B cell (primary cell): Measurements from ENCODE around the gene ESYT2. TPM values are rescaled to one million over a fixed set of nuclear protein-coding genes. Genes with fewer than 3 reads are reported as not detected.

ENCODE experiments used
- ATAC-seq: fragments of 200-7000 bp; cut with Tn5 transposase; one replicate; pipeline ENCODE4 v1.10.0; 2021; ENCODE audit warnings: low read depth, mild to moderate bottlenecking, moderate number of reproducible peaks, moderate library complexity
- CTCF ChIA-PET: fragments of 350-600 bp; sonication (Branson Sonifier 250); formaldehyde crosslinking; loops from one replicate; lab custom pipeline; 2021; ENCODE audit warnings: antibody characterized with exemption, inconsistent platforms; lab: Charles Lee
- POLR2A ChIA-PET: fragments of 350-600 bp; sonication (Branson Sonifier 250); formaldehyde crosslinking; loops from one replicate; lab custom pipeline; 2021; ENCODE audit warnings: antibody characterized with exemption; lab: Charles Lee
- DNase-seq: peaks from one replicate; pipeline ENCODE4 v3.0.0; 2013
- H2AFZ ChIP-seq: 2 replicates; pipeline ENCODE4 v1.6.1; 2012; ENCODE audit warnings: mild to moderate bottlenecking, low read depth, low read length; ENCODE audit not compliant: insufficient read depth, poor library complexity, severe bottlenecking
- H3K27ac ChIP-seq, 2 donors: 1 replicate in 1 of 2; 2 replicates in 1 of 2; pipeline ENCODE4 v1.5.1; 2012 to 2013; ENCODE audit warnings: low read length in 2 of 2, mild to moderate bottlenecking in 2 of 2, moderate library complexity in 1 of 2
- H3K27me3 ChIP-seq, 4 experiments: fragments of 200-600 bp in 1 of 4; sonication (generic) in 1 of 4; replicated peaks in 1 of 4; 1 replicate in 2 of 4; 2 replicates in 2 of 4; pipeline versions ENCODE4 v1.6.1 to v1.7.0; 2013 to 2016; ENCODE audit warnings: low read length in 3 of 4, mild to moderate bottlenecking in 2 of 4, mixed read lengths in 1 of 4, moderate library complexity in 1 of 4; ENCODE audit not compliant: insufficient read depth in 4 of 4, control insufficient read depth in 3 of 4; ENCODE audit errors: control extremely low read depth in 1 of 4
- H3K36me3 ChIP-seq, 2 experiments: replicated peaks in 1 of 2; 1 replicate in 1 of 2; 2 replicates in 1 of 2; pipeline versions ENCODE4 v1.6.1 to v1.7.1; 2013; ENCODE audit warnings: low read length in 1 of 2; ENCODE audit not compliant: insufficient read depth in 2 of 2, control insufficient read depth in 1 of 2; ENCODE audit errors: control extremely low read depth in 1 of 2, extremely low read depth in 1 of 2
- H3K4me1 ChIP-seq, 2 donors: fragments of 200-600 bp in 1 of 2; sonication (generic) in 1 of 2; 1 replicate in 1 of 2; 2 replicates in 1 of 2; pipeline versions ENCODE4 v1.5.1 to v1.6.1; 2013 to 2017; ENCODE audit warnings: low read length in 2 of 2; ENCODE audit not compliant: control insufficient read depth in 2 of 2, insufficient read depth in 2 of 2
- H3K4me2 ChIP-seq: replicated peaks from 2 replicates; pipeline ENCODE3; 2012; ENCODE audit warnings: mild to moderate bottlenecking, low read depth, low read length; ENCODE audit not compliant: poor library complexity, severe bottlenecking
- H3K4me3 ChIP-seq, 5 experiments: fragments of 200-600 bp in 1 of 5; sonication (generic) in 1 of 5; 1 replicate in 3 of 5; 2 replicates in 2 of 5; pipeline versions ENCODE4 v1.5.1 to v1.7.0; 2011 to 2016; ENCODE audit warnings: low read length in 4 of 5, mild to moderate bottlenecking in 4 of 5, low read depth in 2 of 5, control low read depth in 1 of 5, moderate library complexity in 1 of 5; ENCODE audit not compliant: insufficient read depth in 1 of 5; ENCODE audit errors: control extremely low read depth in 1 of 5, extremely low read depth in 1 of 5
- H3K79me2 ChIP-seq: fragments of 200-600 bp; sonication (generic); one replicate; pipeline ENCODE4 v1.6.0; 2016; ENCODE audit warnings: low read length; ENCODE audit not compliant: control insufficient read depth, insufficient read depth
- H3K9ac ChIP-seq: fragments of 200-600 bp; sonication (generic); 2 replicates; pipeline ENCODE4 v1.6.1; 2017; ENCODE audit warnings: mild to moderate bottlenecking, low read length, moderate library complexity
- H3K9me3 ChIP-seq, 3 donors: one replicate each; pipeline versions ENCODE4 v1.6.1 to v1.7.1; 2013; ENCODE audit warnings: low read length in 2 of 3; ENCODE audit not compliant: control insufficient read depth in 2 of 3, insufficient read depth in 1 of 3; ENCODE audit errors: control extremely low read depth in 1 of 3
- H4K20me1 ChIP-seq: 2 replicates; pipeline ENCODE4 v1.6.0; 2012; ENCODE audit warnings: mild to moderate bottlenecking, low read length; ENCODE audit not compliant: insufficient read depth, control insufficient read depth, poor library complexity, severe bottlenecking
- H3K27ac Mint-ChIP-seq: one replicate; pipeline ENCODE4 v1.8.0; 2021; ENCODE audit warnings: mixed read lengths
- H3K27me3 Mint-ChIP-seq: one replicate; pipeline ENCODE4 v1.8.0; 2021; ENCODE audit warnings: mixed read lengths
- H3K4me1 Mint-ChIP-seq: one replicate; pipeline ENCODE4 v1.8.0; 2021; ENCODE audit warnings: mixed read lengths
- H3K4me3 Mint-ChIP-seq: one replicate; pipeline ENCODE4 v1.8.0; 2021; ENCODE audit warnings: mixed read lengths
- H3K9me3 Mint-ChIP-seq: one replicate; pipeline ENCODE4 v1.8.0; 2022; ENCODE audit warnings: mixed read lengths; ENCODE audit not compliant: insufficient read depth
- EZH2 ChIP-seq: IDR thresholded peaks from 2 replicates; pipeline ENCODE4 v1.6.1; 2012; ENCODE audit warnings: borderline replicate concordance, low read depth, mild to moderate bottlenecking, moderate library complexity, low read length; ENCODE audit not compliant: insufficient read depth, poor library complexity, severe bottlenecking
- WGBS: methylation state at CpG from one replicate; pipeline ENCODE4 v1.1.5; 2013; ENCODE audit warnings: missing lambda C conversion rate; ENCODE audit not compliant: insufficient coverage; 5-methylcytosine and 5-hydroxymethylcytosine counted together
- intact Hi-C: fragments of 100-400 bp; cut with micrococcal nuclease; formaldehyde crosslinking; loops from one replicate; pipeline ENCODE4 v1.10.0; 2022
- polyA plus RNA-seq: library from polyadenylated mRNA; depleted of rRNA; stranded (reverse); fragments of >200 nt; gene quantifications from 2 replicates; pipeline ENCODE4 v1.2.3, GENCODE V29; 2012
- total RNA-seq, 2 donors: library from RNA; stranded (reverse); fragments of 120-200 nt in 1 of 2; gene quantifications; 1 replicate in 1 of 2; 2 replicates in 1 of 2; pipeline versions ENCODE4 v1.2.3 to v1.2.4, GENCODE V29; 2013 to 2022
- TF ChIP-seq, protein P1 (sequence below): fragments of 200-600 bp; IDR thresholded peaks from one replicate; pipeline ENCODE4 v1.8.0; 2022; ENCODE audit warnings: antibody characterized with exemption, mild to moderate bottlenecking

ESYT2 gene
- total and polyA plus RNA-seq, 2 donors (not counting 1 experiment from before 2014, with no cell fraction given) = 12.0 to 34.2 TPM

DNA sequence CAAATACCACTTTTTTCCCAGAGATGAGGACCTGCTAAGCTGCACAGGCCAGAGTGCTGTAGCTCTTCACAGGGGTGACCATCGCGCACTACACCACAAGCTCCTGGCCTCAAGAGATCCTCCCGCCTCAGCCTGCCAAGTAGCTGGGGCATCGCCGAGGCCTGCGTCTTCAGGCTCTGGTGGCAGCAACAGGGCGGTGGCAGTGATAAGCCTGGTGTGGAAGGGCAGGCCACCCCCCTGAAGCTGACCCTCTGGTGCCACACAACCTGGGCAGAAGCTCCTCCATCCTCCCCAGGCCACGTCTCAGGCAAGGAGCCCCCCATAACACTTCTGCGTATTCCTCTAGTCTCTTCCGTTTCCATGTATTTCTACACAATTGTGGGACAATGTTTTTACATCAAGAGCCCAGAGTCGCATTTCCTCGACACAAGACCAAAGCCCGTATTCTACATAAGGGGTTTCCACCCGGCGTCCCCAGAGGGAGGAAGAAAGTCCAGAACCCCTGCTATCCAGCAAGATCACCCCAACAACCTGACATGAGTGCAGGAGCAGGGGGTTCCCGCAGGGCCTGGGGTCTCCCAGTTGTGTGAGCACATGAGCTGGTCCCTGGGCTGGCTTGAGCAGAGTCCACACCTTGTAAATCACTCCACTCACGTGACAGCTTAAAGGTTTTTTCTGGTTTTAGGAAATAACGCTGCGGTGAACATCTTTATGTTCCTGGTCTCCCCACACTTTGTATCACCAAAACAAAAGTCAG, 87.1 kb downstream of the ESYT2 start:
- CTCF ChIA-PET = no interaction called here
- Histone ChIP-seq H3K9ac (no peak overlapping the region), H4K20me1 (no peaks in the 10 kb centered on the region)

DNA sequence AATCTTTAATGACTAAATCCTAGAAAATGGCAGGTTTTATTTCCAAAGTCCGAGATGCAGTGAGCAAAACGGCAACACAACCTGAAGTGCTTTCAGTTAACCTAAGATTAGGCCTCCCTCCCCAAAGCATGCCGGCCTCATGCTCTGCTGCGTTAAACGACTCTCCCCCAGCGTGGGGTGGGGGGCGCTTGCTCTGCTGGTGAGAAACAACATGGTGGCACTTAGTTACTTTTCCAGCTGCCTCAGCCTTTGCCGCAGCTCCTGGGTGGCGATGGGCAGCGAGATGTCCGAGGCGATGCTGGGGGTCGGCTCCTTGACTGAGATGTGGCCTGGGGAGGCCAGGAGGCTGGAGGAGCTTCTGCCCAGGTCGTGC, 88.0 kb downstream of the ESYT2 start:
- Histone ChIP-seq H3K79me2 (no peaks in the 10 kb centered on the region), H3K27me3 (no peaks in the 10 kb centered on the region), H3K27ac (no peak overlapping the region), H3K4me1 (no peaks in the 10 kb centered on the region), H3K4me3 (no peak overlapping the region), H2AFZ (no peak overlapping the region), H3K9ac (no peak overlapping the region), H4K20me1 (no peaks in the 10 kb centered on the region), H3K36me3 (peaks cover 8 to 66% of the 10 kb centered on the region in 2 experiments), H3K9me3 (no peaks in the 10 kb centered on the region), H3K4me2 (no peak overlapping the region)
- Mint-ChIP-seq H3K4me1 (no peaks in the 10 kb centered on the region), H3K27me3 (no peaks in the 10 kb centered on the region), H3K4me3 (no peak overlapping the region), H3K27ac (no peak overlapping the region), H3K9me3 (no peaks in the 10 kb centered on the region)
- POLR2A ChIA-PET = no interaction called here
- CTCF ChIA-PET = no interaction called here
- ATAC-seq (no peak), DNase-seq (no peak)
- WGBS = 99% methylated on average over 9 of the region's 14 CpGs
- intact Hi-C loops = no loop called here
- TF ChIP-seq EZH2 = no peak
- TF ChIP-seq, protein P1, sequence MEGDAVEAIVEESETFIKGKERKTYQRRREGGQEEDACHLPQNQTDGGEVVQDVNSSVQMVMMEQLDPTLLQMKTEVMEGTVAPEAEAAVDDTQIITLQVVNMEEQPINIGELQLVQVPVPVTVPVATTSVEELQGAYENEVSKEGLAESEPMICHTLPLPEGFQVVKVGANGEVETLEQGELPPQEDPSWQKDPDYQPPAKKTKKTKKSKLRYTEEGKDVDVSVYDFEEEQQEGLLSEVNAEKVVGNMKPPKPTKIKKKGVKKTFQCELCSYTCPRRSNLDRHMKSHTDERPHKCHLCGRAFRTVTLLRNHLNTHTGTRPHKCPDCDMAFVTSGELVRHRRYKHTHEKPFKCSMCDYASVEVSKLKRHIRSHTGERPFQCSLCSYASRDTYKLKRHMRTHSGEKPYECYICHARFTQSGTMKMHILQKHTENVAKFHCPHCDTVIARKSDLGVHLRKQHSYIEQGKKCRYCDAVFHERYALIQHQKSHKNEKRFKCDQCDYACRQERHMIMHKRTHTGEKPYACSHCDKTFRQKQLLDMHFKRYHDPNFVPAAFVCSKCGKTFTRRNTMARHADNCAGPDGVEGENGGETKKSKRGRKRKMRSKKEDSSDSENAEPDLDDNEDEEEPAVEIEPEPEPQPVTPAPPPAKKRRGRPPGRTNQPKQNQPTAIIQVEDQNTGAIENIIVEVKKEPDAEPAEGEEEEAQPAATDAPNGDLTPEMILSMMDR = no peak

More for the DNA sequence above, 87.1 kb downstream of the ESYT2 start:
- intact Hi-C loops = no loop called here
- Mint-ChIP-seq H3K4me1 (no peaks in the 10 kb centered on the region), H3K9me3 (no peaks in the 10 kb centered on the region), H3K4me3 (no peak overlapping the region), H3K27me3 (no peaks in the 10 kb centered on the region), H3K27ac (no peak overlapping the region)
- POLR2A ChIA-PET = no interaction called here
- H3K9me3 ChIP-seq = no peaks in the 10 kb centered on the region
- TF ChIP-seq EZH2 = no peak
- TF ChIP-seq, protein P1 = no peak
- no peak overlapping the region for H2AFZ ChIP-seq
- H3K4me2 ChIP-seq = no peak overlapping the region
- no peaks in the 10 kb centered on the region for H3K79me2 ChIP-seq
- WGBS = 97% methylated on average over 15 of the region's 19 CpGs
- H3K27me3 ChIP-seq = no peaks in the 10 kb centered on the region
- H3K27ac ChIP-seq = no peak overlapping the region
- no peak for ATAC-seq
- H3K4me3 ChIP-seq = no peak overlapping the region
- no peaks in the 10 kb centered on the region for H3K4me1 ChIP-seq
- peaks cover 2 to 65% of the 10 kb centered on the region in 2 experiments for H3K36me3 ChIP-seq
- DNase-seq = no peak
